Stomach smooth muscle (tissue), 2 donors: ENCODE data around the gene S100B.

Experiments
- H3K27ac ChIP-seq: one replicate; pipeline ENCODE4 v1.7.0; 2013; ENCODE audit warnings: mild to moderate bottlenecking, low read length, inconsistent platforms
- H3K27me3 ChIP-seq, 2 donors: one replicate each; pipeline ENCODE4 v1.7.0; 2013; ENCODE audit warnings: low read length in 2 of 2; ENCODE audit not compliant: insufficient read depth in 2 of 2, control insufficient read depth in 1 of 2
- H3K36me3 ChIP-seq, 2 donors: one replicate each; pipeline ENCODE4 v1.7.0; 2013; ENCODE audit warnings: low read length in 2 of 2; ENCODE audit not compliant: control insufficient read depth in 2 of 2, insufficient read depth in 2 of 2
- H3K4me1 ChIP-seq: one replicate; pipeline ENCODE4 v1.7.0; 2013; ENCODE audit warnings: low read length; ENCODE audit not compliant: control insufficient read depth, insufficient read depth
- H3K4me3 ChIP-seq, 2 donors: one replicate each; pipeline ENCODE4 v1.7.0; 2013; ENCODE audit warnings: low read length in 2 of 2
- H3K9ac ChIP-seq, 2 donors: one replicate each; pipeline ENCODE4 v1.7.0; 2013; ENCODE audit warnings: low read length in 2 of 2, mild to moderate bottlenecking in 1 of 2
- H3K9me3 ChIP-seq, 2 donors: one replicate each; pipeline ENCODE4 v1.7.0; 2013; ENCODE audit warnings: low read length in 2 of 2; ENCODE audit not compliant: control insufficient read depth in 2 of 2
- donor health status: healthy.
- donor health status: Pancreatic carcinoma.

S100B gene

DNA sequence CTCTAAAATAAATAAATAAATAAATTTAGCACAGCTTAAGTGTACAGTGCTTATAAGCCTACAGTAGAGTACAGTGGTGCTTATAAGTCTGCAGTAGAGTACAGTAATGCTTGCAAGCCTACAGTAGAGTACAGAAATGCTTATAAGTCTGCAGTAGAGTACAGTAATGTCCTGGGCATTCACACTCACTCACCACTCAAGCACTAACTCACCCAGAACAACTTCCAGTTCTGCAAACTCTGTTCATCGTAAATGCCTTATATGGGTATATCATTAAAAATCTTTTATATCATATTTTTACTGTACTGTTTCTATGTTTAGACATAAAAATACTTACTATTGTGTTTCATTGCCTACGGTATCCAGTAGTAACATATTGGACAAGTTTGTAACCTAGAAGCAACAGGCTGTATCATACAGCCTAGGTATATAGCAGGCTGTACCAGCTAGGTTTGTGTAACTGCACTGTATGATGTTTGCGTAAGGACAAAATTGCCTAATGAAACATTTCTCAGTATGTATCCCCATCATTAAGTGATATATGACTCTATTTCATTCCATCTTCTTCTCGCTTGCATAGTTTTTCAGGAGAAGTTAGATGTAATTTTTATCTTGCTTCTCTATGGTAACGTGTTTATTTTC is 14.0 kb upstream of the S100B start:
- H3K9ac ChIP-seq: no peak overlapping the region
- no peak overlapping the region for H3K4me3 ChIP-seq
- H3K27me3 ChIP-seq: peaks cover 0 to 3% of the 10 kb centered on the region in 2 donors
- H3K27ac ChIP-seq: no peak overlapping the region
- H3K9me3 ChIP-seq: no peaks in the 10 kb centered on the region
- no peaks in the 10 kb centered on the region for H3K36me3 ChIP-seq
- peaks cover 2% of the 10 kb centered on the region for H3K4me1 ChIP-seq

DNA sequence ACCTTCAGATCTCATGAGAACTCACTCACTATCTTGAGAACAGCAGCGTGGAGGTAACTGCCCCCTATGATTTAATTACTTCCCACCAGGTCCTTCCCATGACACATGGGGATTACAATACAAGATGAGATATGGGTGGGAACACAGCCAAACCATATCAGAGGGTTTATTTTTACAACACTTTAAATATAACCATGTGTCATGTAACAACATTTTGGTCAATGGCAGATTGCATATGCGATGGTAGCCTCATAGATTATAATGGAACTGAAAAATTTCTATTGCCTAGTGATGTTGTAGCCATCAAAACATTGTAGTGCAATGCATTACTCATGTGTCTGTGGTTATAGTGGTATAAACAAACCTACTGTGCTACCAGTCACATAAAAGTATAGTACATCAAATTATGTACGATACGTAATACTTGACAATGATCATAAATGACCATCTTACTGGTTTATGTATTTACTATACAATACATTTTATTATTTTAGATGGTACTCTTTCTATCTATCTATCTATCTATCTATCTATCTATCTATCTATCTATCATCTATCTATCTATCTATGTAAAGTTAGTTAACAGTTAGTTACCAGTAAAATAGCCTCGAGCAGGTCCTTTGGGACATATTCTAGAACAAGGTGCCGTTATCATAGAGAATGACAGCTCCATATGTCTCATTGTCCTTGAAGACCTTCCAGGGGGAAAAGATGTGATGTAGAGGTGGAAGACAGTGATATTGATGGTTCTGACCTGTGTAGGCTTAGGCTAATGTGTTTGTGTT is 12.6 kb upstream of the S100B start:
- Histone ChIP-seq H3K27ac (no peak overlapping the region), H3K27me3 (peaks cover 0 to 3% of the 10 kb centered on the region in 2 donors), H3K36me3 (no peaks in the 10 kb centered on the region), H3K9me3 (no peaks in the 10 kb centered on the region), H3K4me1 (peaks cover 2% of the 10 kb centered on the region), H3K9ac (no peak overlapping the region), H3K4me3 (no peak overlapping the region)

DNA sequence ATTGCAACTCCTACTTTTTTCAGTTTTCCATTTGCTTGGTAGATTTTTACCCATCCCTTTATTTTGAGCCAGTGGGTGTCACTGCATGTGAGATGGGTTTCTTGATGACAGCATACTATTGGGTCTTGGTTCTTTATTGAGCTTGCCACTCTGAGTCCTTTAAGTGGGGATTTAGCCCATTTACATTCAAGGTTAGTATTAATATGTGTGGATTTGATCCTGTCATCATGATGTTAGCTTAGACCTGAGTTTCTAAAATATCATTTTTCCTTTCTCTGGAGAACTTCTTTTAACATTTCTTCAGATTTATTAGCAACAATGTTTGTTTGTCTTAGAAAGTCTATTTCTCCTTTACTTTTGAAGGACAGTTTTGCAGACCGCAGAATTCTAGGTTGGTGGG is 11.8 kb upstream of the S100B start:
- Histone ChIP-seq H3K36me3 (no peaks in the 10 kb centered on the region), H3K27ac (no peak overlapping the region), H3K4me3 (no peak overlapping the region), H3K9ac (no peak overlapping the region), H3K9me3 (no peaks in the 10 kb centered on the region), H3K27me3 (peaks cover 0 to 3% of the 10 kb centered on the region in 2 donors), H3K4me1 (peaks cover 2% of the 10 kb centered on the region)

DNA sequence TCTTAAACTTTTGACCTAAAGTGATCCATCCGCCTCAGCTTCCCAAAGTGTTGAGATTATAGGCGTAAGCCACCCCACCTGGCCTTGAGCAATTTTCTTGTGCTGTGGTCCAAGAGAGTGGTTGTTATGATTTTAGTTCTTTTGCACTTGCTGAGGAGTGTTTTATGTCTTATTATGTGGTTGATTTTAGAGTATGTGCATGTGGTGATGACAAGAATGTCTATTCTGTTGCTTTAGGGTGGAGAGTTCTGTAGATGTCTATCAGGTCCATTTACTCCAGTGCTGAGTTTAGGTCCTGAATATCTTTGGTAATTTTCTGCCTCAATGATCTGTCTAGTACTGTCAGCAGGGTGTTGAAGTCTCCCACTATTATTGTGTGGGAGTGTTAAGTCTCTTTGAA is 11.2 kb upstream of the S100B start:
- Histone ChIP-seq H3K27ac (no peak overlapping the region), H3K4me1 (no peaks in the 10 kb centered on the region), H3K27me3 (peaks cover 0 to 3% of the 10 kb centered on the region in 2 donors), H3K36me3 (no peaks in the 10 kb centered on the region), H3K9me3 (no peaks in the 10 kb centered on the region), H3K9ac (no peak overlapping the region), H3K4me3 (no peak overlapping the region)

DNA sequence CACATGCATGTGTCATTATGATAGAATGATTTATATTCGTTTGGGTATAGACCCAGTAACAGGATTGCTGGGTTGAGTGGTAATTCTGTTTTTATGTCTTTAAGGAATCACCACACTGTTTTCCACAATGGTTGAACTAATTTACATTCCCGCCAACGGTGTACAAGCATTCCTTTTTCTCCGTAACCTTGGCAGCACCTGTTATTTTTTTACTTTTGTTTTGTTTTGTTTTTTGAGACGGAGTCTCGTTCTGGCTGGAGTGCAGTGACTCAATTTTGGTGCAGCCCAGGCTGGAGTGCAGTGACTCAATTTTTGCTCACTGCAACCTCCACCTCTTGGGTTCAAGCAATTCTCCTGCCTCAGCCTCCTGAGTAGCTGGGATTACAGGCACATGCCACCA is 8.5 kb upstream of the S100B start:
- H3K4me1 ChIP-seq: no peaks in the 10 kb centered on the region

DNA sequence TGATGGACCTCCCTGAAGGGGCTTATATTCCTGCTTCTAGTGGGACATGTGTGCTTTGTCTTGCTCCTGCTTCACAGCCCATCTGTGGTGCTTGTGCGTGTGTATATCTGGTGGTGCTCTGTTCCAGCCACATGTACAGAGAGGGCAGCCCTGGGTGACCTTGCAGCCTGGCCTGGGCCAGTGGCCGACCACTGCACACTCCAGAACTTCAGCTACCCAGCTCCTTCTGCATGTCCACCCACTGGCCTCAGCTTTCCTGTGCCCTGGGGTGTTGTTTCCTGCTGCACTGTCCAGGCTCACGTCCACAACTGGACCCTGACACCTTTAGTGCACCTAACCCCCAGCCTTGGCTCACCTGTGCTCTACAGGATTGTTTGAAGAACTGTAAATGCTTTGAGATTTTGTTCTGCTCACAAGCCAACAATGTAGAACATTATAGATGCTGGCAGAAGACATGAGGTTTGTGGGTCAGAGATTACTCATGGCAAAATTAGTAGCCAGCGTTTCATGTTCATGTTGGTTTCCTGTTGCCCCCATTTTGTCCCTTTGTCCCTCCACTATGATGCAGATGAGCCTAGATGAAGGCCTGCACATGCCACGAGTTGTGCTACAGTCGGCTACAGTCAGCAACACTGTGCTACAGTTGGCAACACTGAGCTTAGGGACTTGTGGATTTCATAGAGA is 5.3 kb upstream of the S100B start:
- Histone ChIP-seq H3K4me3 (no peak overlapping the region), H3K27me3 (peaks cover 0 to 6% of the 10 kb centered on the region in 2 donors), H3K36me3 (no peaks in the 10 kb centered on the region), H3K4me1 (peaks cover 3% of the 10 kb centered on the region), H3K9ac (no peak overlapping the region), H3K9me3 (peaks cover 4 to 5% of the 10 kb centered on the region in 2 donors), H3K27ac (no peak overlapping the region)

More for the DNA sequence above, 8.5 kb upstream of the S100B start:
- Histone ChIP-seq H3K4me3 (no peak overlapping the region), H3K9me3 (peaks cover 4 to 5% of the 10 kb centered on the region in 2 donors), H3K27me3 (peaks cover 0 to 6% of the 10 kb centered on the region in 2 donors), H3K9ac (no peak overlapping the region), H3K27ac (no peak overlapping the region), H3K36me3 (no peaks in the 10 kb centered on the region)

DNA sequence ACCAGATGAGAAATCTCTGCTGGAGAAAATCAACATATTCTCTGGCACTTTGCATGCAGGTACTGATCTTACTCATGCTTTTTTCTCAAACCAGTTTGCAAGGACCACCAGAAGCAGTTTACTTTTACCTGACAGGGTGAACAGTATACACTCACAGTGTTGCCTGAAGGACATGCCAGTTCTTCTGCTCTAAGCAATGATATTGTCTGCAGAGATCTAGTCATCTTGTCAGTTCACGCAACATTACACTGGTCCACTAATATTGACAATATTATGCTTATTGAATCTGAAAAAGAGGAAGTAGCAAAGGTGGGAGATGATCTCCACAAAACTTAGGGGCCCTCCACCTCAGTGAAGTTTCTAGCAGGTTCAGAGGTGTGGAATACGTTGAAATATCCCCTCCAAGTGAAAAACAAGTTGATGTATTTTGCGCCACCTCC is 3.8 kb upstream of the S100B start:
- H3K4me3 ChIP-seq: no peak overlapping the region

DNA sequence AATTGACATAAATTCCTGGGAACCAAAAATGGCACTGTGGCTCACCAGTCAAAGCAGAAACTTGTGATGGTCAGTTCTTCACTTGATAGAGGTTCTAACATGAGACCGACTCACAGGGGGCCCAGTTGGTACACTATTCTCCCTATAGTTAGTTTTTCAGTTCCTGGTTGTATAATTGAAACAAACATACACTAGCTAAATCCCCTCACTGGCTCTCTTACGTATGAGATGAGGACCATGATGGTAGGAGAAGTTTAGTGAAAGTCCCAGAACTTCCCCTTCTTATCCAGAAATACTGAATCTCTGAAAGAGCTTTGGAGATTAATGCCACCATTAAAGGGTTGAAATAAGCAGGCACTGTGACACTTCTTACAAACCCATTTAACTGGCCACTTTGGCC is 2.8 kb upstream of the S100B start:
- H3K27ac ChIP-seq: no peak overlapping the region

More for the DNA sequence above, 3.8 kb upstream of the S100B start:
- no peaks in the 10 kb centered on the region for H3K36me3 ChIP-seq
- H3K4me1 ChIP-seq: peaks cover 3% of the 10 kb centered on the region
- H3K27me3 ChIP-seq: peaks cover 0 to 8% of the 10 kb centered on the region in 2 donors
- H3K27ac ChIP-seq: no peak overlapping the region
- peaks cover 4 to 5% of the 10 kb centered on the region in 2 donors for H3K9me3 ChIP-seq
- no peak overlapping the region for H3K9ac ChIP-seq

DNA sequence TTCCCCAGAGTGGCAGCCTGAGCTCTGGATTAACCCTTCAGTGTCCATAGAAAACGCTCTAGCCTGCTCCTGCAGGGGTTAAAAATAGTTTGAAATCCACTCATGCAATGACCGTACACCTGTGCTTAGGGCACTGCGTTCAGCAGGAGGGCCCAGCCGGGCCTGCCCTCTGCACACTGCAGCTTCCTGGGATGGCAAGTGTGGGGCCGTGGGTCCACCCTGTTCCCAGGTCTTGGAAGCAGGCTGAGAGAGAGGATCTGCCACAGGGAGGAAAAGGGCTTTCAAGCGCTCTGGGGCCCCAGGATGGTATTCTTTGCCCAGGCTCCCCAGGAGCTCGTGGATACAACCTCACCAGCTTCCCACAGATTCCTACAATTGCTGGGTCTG is 1.5 kb upstream of the S100B start:
- Histone ChIP-seq H3K9me3 (peaks cover 4 to 5% of the 10 kb centered on the region in 2 donors), H3K27me3 (peaks cover 5 to 8% of the 10 kb centered on the region in 2 donors), H3K36me3 (no peaks in the 10 kb centered on the region), H3K4me1 (peaks cover 3% of the 10 kb centered on the region), H3K27ac (no peak overlapping the region), H3K9ac (no peak overlapping the region), H3K4me3 (no peak overlapping the region)

More for the DNA sequence above, 2.8 kb upstream of the S100B start:
- H3K9ac ChIP-seq: no peak overlapping the region
- peaks cover 3% of the 10 kb centered on the region for H3K4me1 ChIP-seq
- H3K36me3 ChIP-seq: no peaks in the 10 kb centered on the region
- H3K4me3 ChIP-seq: no peak overlapping the region
- peaks cover 0 to 8% of the 10 kb centered on the region in 2 donors for H3K27me3 ChIP-seq
- peaks cover 4 to 5% of the 10 kb centered on the region in 2 donors for H3K9me3 ChIP-seq

DNA sequence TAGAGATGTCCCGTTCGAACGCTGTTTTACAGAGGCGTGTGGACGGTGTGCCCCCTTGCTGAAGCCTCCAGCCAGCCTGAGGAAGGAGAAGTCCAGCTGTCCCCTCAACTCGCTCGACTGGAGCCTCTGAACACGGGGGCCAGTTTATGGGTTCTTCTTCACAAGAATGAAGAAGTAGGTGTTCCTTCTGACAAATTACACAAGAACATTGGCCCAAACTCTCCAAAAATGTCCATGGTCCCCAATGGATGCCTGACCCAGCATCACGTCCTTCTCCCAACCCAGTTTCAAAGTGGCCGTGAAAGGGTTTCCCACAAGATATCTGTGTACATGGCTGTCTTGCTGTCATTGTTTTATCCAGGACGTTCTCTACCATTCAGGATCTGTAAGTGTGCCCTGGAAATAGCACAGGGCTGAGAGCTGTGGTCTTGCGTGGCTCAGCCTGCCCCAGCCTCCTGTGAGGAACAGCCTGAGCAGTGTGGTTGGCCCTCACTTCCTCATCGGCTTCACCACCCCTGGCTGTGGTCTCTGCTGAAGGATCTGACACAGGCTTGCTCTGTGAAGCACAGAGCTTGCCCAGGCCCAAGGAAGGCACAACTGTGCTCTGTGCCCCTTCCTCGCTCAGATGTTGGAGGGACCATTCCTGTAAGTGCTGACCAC is 1.0 kb upstream of the S100B start:
- Histone ChIP-seq H3K27ac (no peak overlapping the region), H3K36me3 (no peaks in the 10 kb centered on the region), H3K9ac (no peak overlapping the region), H3K4me3 (no peak overlapping the region), H3K27me3 (peaks cover 5 to 8% of the 10 kb centered on the region in 2 donors), H3K4me1 (peaks cover 3% of the 10 kb centered on the region), H3K9me3 (peaks cover 4 to 5% of the 10 kb centered on the region in 2 donors)
